Activated CD8-positive, alpha-beta T cell treated with anti-CD3 and anti-CD28 coated beads for 36 hours (primary cell): ENCODE measurements around the gene CHD2. TPM values are rescaled to one million over a fixed set of nuclear protein-coding genes. Genes with fewer than 3 reads are reported as not detected.
"Not testable (repeated sequence)": the region's sequence is repeated elsewhere in the genome, so short reads cannot be mapped to it uniquely, and the experiment has no call there.

Source experiments
- ATAC-seq: fragments of 200-7000 bp; cut with Tn5 transposase; one replicate; pipeline ENCODE4 v1.10.0; 2021; ENCODE audit warnings: mild to moderate bottlenecking, moderate library complexity
- CTCF ChIA-PET: fragments of 350-600 bp; sonication (Branson Sonifier 250); formaldehyde crosslinking; loops from one replicate; lab custom pipeline; 2021; ENCODE audit warnings: antibody characterized with exemption; lab: Charles Lee
- POLR2A ChIA-PET: fragments of 350-600 bp; sonication (Branson Sonifier 250); formaldehyde crosslinking; loops from one replicate; lab custom pipeline; 2021; ENCODE audit warnings: antibody characterized with exemption; lab: Charles Lee
- DNase-seq: peaks from one replicate; pipeline ENCODE4 v3.0.0-alpha.2; 2020
- H3K27ac Mint-ChIP-seq: one replicate; pipeline ENCODE4 v1.8.0; 2021; ENCODE audit warnings: mild to moderate bottlenecking, mixed read lengths
- H3K27me3 Mint-ChIP-seq: one replicate; pipeline ENCODE4 v1.8.0; 2021; ENCODE audit warnings: mixed read lengths
- H3K36me3 Mint-ChIP-seq: one replicate; pipeline ENCODE4 v1.8.0; 2021; ENCODE audit warnings: low read depth, mixed read lengths
- H3K4me1 Mint-ChIP-seq: one replicate; pipeline ENCODE4 v1.8.0; 2021; ENCODE audit warnings: low read depth, mixed read lengths
- H3K4me3 Mint-ChIP-seq: one replicate; pipeline ENCODE4 v1.8.0; 2021; ENCODE audit warnings: mild to moderate bottlenecking, moderate library complexity, mixed read lengths
- H3K9me3 Mint-ChIP-seq: one replicate; pipeline ENCODE4 v1.8.0; 2021; ENCODE audit warnings: mixed read lengths
- intact Hi-C: fragments of 100-400 bp; cut with micrococcal nuclease; formaldehyde crosslinking; loops from one replicate; pipeline ENCODE4 v1.10.0; 2022
- total RNA-seq, 2 experiments: library from RNA; stranded (reverse); gene quantifications; one replicate each; pipeline ENCODE4 v1.2.3, GENCODE V29; 2021
- TF ChIP-seq, protein P1 (sequence below): fragments of 200-600 bp; IDR thresholded peaks from one replicate; pipeline ENCODE4 v1.8.0; 2022; ENCODE audit warnings: antibody characterized with exemption, mild to moderate bottlenecking

CHD2 gene
- total RNA-seq, 2 experiments from 2014 or later: 124 to 138 TPM

DNA sequence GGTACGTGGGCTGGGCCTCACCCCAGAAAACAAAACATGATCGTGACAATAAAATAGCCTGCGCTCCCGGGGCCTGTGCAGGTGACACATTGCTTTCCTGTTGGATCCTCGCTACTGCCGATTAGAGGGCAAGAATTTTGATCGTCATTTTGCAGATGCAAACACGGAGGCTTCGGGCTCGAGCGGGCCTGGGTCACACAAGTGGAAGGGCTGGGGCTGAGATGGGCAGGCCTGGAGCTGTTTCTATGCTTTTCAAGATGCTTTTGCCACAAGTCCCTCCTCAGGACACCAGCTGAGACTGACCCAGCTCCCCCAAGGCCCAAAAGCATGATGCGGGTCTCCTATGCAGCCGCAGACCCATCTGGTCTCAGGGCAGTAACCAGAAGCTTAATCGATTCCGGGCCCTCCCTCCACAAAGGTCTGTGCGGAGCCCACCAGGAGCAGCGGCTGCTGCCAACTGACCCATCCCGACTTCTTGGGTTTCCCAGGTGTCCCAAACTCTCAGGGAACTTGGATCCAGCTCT lies 158.8 kb downstream of the CHD2 start:
- DNase-seq: no peak
- intact Hi-C loops: no loop called here
- no peaks in the 10 kb centered on the region for H3K9me3 Mint-ChIP-seq
- H3K4me1 Mint-ChIP-seq: peaks cover 2% of the 10 kb centered on the region
- ChIA-PET CTCF (interaction anchor here (2.2 to 3.1 kb wide), 3 partner anchors 23 to 1061 kb away, joined by 7 to 16 read pairs (median 11); partner anchors contain the start of gene RGMA), POLR2A (no interaction called here)
- no peaks in the 10 kb centered on the region for H3K36me3 Mint-ChIP-seq
- H3K27ac Mint-ChIP-seq: no peak overlapping the region
- no peak for ATAC-seq
- H3K4me3 Mint-ChIP-seq: no peak overlapping the region
- TF ChIP-seq, protein P1, sequence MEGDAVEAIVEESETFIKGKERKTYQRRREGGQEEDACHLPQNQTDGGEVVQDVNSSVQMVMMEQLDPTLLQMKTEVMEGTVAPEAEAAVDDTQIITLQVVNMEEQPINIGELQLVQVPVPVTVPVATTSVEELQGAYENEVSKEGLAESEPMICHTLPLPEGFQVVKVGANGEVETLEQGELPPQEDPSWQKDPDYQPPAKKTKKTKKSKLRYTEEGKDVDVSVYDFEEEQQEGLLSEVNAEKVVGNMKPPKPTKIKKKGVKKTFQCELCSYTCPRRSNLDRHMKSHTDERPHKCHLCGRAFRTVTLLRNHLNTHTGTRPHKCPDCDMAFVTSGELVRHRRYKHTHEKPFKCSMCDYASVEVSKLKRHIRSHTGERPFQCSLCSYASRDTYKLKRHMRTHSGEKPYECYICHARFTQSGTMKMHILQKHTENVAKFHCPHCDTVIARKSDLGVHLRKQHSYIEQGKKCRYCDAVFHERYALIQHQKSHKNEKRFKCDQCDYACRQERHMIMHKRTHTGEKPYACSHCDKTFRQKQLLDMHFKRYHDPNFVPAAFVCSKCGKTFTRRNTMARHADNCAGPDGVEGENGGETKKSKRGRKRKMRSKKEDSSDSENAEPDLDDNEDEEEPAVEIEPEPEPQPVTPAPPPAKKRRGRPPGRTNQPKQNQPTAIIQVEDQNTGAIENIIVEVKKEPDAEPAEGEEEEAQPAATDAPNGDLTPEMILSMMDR: no peak
- H3K27me3 Mint-ChIP-seq: peaks cover 7% of the 10 kb centered on the region

DNA sequence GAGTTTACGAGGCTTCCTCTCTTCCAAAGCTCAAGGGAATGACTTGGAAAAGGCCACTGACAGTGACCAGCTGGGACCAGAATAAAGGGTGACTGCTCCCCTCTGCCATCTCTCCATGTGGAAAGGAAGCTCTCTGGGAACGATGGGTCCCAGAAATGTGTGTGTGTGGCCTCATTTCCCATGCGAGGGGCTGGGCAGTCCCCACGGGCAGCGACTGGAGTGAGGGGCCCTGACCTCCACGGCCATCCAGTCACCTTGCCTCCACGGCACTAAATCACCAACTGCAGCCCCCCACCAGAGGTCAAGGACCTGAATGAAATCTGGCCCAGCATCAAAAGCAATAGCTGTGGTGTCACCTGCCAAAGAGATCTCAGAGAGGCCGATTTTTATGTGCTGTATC lies 159.3 kb downstream of the CHD2 start:
- no peak for DNase-seq
- peaks cover 7% of the 10 kb centered on the region for H3K27me3 Mint-ChIP-seq
- intact Hi-C loops: no loop called here
- TF ChIP-seq, protein P1: no peak
- peaks cover 2% of the 10 kb centered on the region for H3K4me1 Mint-ChIP-seq
- ChIA-PET CTCF (interaction anchor here (2.2 to 3.1 kb wide), 3 partner anchors 23 to 1060 kb away, joined by 7 to 16 read pairs (median 11); partner anchors contain the start of gene RGMA), POLR2A (interaction anchor here (0.6 kb wide), 1 partner anchor 948 kb away, joined by 3 read pairs; no protein-coding TSS in a partner anchor)
- H3K36me3 Mint-ChIP-seq: no peaks in the 10 kb centered on the region
- H3K27ac Mint-ChIP-seq: no peak overlapping the region
- H3K4me3 Mint-ChIP-seq: no peak overlapping the region
- ATAC-seq: no peak
- no peaks in the 10 kb centered on the region for H3K9me3 Mint-ChIP-seq

- CTCF ChIA-PET: interaction anchor here (1.0 to 3.1 kb wide), 4 partner anchors 25 to 1103 kb away, joined by 3 to 11 read pairs (median 6); no protein-coding TSS in a partner anchor
- intact Hi-C loops: no loop called here
- H3K9me3 Mint-ChIP-seq: no peaks in the 10 kb centered on the region
- ATAC-seq: no peak
- H3K4me3 Mint-ChIP-seq: no peak overlapping the region
- TF ChIP-seq, protein P1: no peak
- DNase-seq: no peak
- peaks cover 7% of the 10 kb centered on the region for H3K27me3 Mint-ChIP-seq
- H3K36me3 Mint-ChIP-seq: no peaks in the 10 kb centered on the region
- H3K4me1 Mint-ChIP-seq: peaks cover 2% of the 10 kb centered on the region
- POLR2A ChIA-PET: no interaction called here
- H3K27ac Mint-ChIP-seq: no peak overlapping the region
Observed at GRCh38 chr15:93060336-93061248, 160.5 kb downstream of the CHD2 start.

- CTCF ChIA-PET, H3K4me1 Mint-ChIP-seq, POLR2A ChIA-PET, H3K27me3 Mint-ChIP-seq, H3K27ac Mint-ChIP-seq, ATAC-seq, H3K4me3 Mint-ChIP-seq, H3K9me3 Mint-ChIP-seq, H3K36me3 Mint-ChIP-seq, DNase-seq, intact Hi-C loops: not testable (repeated sequence)
Observed at GRCh38 chr15:93062628-93063261, 162.6 kb downstream of the CHD2 start.

- Mint-ChIP-seq H3K9me3 (no peaks in the 10 kb centered on the region), H3K27ac (no peak overlapping the region), H3K4me1 (peaks cover 2% of the 10 kb centered on the region), H3K36me3 (no peaks in the 10 kb centered on the region), H3K4me3 (no peak overlapping the region), H3K27me3 (peaks cover 7% of the 10 kb centered on the region)
- TF ChIP-seq, protein P1: no peak
- DNase-seq: no peak
- intact Hi-C loops: no loop called here
- CTCF ChIA-PET: interaction anchor here (2.1 kb wide), 1 partner anchor 25 kb away, joined by 6 read pairs; no protein-coding TSS in a partner anchor
- POLR2A ChIA-PET: no interaction called here
- ATAC-seq: no peak
Observed at GRCh38 chr15:93063262-93063671, 163.1 kb downstream of the CHD2 start.
